ENCODE data around the gene DACH1. TPM values are rescaled to one million over a fixed set of nuclear protein-coding genes. Genes with fewer than 3 reads are reported as not detected.

The DACH1 gene
- total RNA-seq, 1 donor from 2014 or later: not detected

DNA sequence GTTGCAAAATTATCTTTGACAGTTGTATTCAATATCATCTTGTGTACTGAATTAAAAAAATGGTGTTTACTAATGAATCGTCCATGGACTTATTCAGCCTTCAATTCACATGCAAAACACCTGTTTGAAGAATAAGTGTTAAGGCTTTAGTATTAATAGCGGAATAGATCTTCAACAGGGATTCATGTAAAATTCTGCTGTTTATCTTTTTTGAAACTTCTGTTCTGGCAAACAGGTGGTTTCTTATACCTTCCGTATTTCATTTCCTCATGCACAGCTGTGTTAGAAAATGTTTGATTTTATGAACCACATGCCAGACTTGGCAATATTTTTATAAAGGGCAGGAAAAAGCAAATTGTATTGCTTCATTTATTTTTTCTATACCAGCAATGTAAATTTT, 255.7 kb downstream of the DACH1 start:
- TF ChIP-seq CTCF (IDR thresholded peaks at IDR 0.05): no peak
- ChIA-PET CTCF (no interaction called here), POLR2A (no interaction called here)
- ATAC-seq (ENCODE audit: low read depth) (no peak), DNase-seq (no peak)
- H3K27me3 Mint-ChIP-seq: no peaks in the 10 kb centered on the region
- peaks cover 14% of the 10 kb centered on the region for H3K4me1 Mint-ChIP-seq
- intact Hi-C loops (cut with micrococcal nuclease): no loop called here
- H3K27ac Mint-ChIP-seq: no peak overlapping the region
- no peak overlapping the region for H3K4me3 Mint-ChIP-seq
- no peaks in the 10 kb centered on the region for H3K9me3 Mint-ChIP-seq
- H3K36me3 Mint-ChIP-seq (ENCODE audit: low read depth): no peaks in the 10 kb centered on the region

DNA sequence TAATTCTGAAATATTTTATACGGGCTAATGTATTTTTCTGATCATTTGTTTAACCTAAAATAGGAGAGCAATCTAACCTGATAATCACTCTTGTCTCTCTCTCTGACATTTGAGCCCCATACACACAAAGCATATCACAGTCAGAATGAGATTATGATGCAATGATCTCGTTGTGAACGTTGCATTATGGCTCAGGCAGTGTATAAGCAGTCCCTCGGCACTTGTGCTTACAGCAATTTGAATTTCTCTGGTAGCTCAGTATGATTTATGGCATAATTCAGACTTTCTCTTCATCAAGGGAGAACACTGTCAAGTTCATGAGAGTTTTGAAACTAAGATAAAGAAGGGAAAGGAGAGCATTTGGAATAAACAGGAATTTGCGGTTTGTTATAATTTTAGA, 256.1 kb downstream of the DACH1 start:
- Mint-ChIP-seq H3K36me3 (ENCODE audit: low read depth) (no peaks in the 10 kb centered on the region), H3K27me3 (no peaks in the 10 kb centered on the region), H3K27ac (no peak overlapping the region), H3K4me3 (no peak overlapping the region), H3K4me1 (peaks cover 14% of the 10 kb centered on the region), H3K9me3 (no peaks in the 10 kb centered on the region)
- ChIA-PET CTCF (no interaction called here), POLR2A (no interaction called here)
- no peak for TF ChIP-seq CTCF (IDR thresholded peaks at IDR 0.05)
- no peak for ATAC-seq (ENCODE audit: low read depth)
- no peak for DNase-seq
- intact Hi-C loops (cut with micrococcal nuclease): no loop called here

DNA sequence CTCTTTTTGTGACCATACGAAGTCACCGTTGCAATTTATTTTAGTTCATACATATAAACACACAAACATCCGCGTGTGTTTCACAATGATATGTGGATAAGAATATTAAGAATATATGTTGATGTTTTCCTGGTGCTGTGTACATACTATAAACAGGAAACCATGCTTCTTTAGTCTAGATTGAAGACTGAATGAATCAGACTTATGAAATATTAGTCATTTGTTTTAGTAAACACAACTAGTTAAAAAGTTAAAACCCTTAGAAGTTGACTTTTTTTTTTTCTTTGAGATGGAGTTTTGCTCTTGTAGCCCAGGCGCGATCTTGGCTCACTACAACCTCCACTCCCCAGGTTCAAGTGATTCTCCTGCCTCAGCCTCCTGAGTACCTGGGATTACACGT, 257.7 kb downstream of the DACH1 start:
- Mint-ChIP-seq H3K27me3 (no peaks in the 10 kb centered on the region), H3K27ac (no peak overlapping the region), H3K4me1 (peaks cover 14% of the 10 kb centered on the region), H3K4me3 (no peak overlapping the region), H3K9me3 (no peaks in the 10 kb centered on the region), H3K36me3 (ENCODE audit: low read depth) (no peaks in the 10 kb centered on the region)
- no peak for TF ChIP-seq CTCF (IDR thresholded peaks at IDR 0.05)
- CTCF ChIA-PET: no interaction called here
- no peak for ATAC-seq (ENCODE audit: low read depth)
- DNase-seq: no peak
- POLR2A ChIA-PET: no interaction called here
- intact Hi-C loops (cut with micrococcal nuclease): no loop called here

GRCh38 chr13:71607575-71607974, 259.4 kb downstream of the DACH1 start:
- Mint-ChIP-seq H3K4me3 (no peak overlapping the region), H3K4me1 (peaks cover 7% of the 10 kb centered on the region), H3K36me3 (ENCODE audit: low read depth) (no peaks in the 10 kb centered on the region), H3K27me3 (no peaks in the 10 kb centered on the region), H3K27ac (no peak overlapping the region), H3K9me3 (no peaks in the 10 kb centered on the region)
- ChIA-PET POLR2A (no interaction called here), CTCF (no interaction called here)
- no peak for DNase-seq
- no peak for ATAC-seq (ENCODE audit: low read depth)
- intact Hi-C loops (cut with micrococcal nuclease): no loop called here
- TF ChIP-seq CTCF (IDR thresholded peaks at IDR 0.05): no peak

GRCh38 chr13:71606818-71607217, 260.2 kb downstream of the DACH1 start:
- intact Hi-C loops (cut with micrococcal nuclease): no loop called here
- TF ChIP-seq CTCF (IDR thresholded peaks at IDR 0.05): no peak
- ChIA-PET CTCF (no interaction called here), POLR2A (no interaction called here)
- Mint-ChIP-seq H3K27me3 (no peaks in the 10 kb centered on the region), H3K9me3 (no peaks in the 10 kb centered on the region), H3K4me3 (no peak overlapping the region), H3K27ac (no peak overlapping the region), H3K4me1 (peaks cover 6% of the 10 kb centered on the region), H3K36me3 (ENCODE audit: low read depth) (no peaks in the 10 kb centered on the region)
- ATAC-seq (ENCODE audit: low read depth): no peak
- DNase-seq: no peak
